Activated B cell treated with CpG ODN at 0.5 μM for 24 hours (primary cell): ENCODE measurements around the gene FUT8. TPM values are rescaled to one million over a fixed set of nuclear protein-coding genes. Genes with fewer than 3 reads are reported as not detected.

Experiments used
- ATAC-seq: fragments of 200-7000 bp; cut with Tn5 transposase; one replicate; pipeline ENCODE4 v1.10.0; 2021; ENCODE audit warnings: low read depth, mild to moderate bottlenecking, moderate library complexity
- CTCF ChIA-PET: fragments of 350-600 bp; sonication (Branson Sonifier 250); formaldehyde crosslinking; loops from one replicate; lab custom pipeline; 2021; ENCODE audit warnings: antibody characterized with exemption; lab: Charles Lee
- POLR2A ChIA-PET: fragments of 350-600 bp; sonication (Branson Sonifier 250); formaldehyde crosslinking; loops from one replicate; lab custom pipeline; 2021; ENCODE audit warnings: antibody characterized with exemption; lab: Charles Lee
- DNase-seq: peaks from one replicate; pipeline ENCODE4 v3.0.0; 2022
- H3K27ac Mint-ChIP-seq: one replicate; pipeline ENCODE4 v1.8.0; 2020; ENCODE audit warnings: mixed read lengths
- H3K27me3 Mint-ChIP-seq: one replicate; pipeline ENCODE4 v1.8.0; 2021; ENCODE audit warnings: mixed read lengths
- H3K36me3 Mint-ChIP-seq: one replicate; pipeline ENCODE4 v1.8.0; 2021; ENCODE audit warnings: low read depth, mixed read lengths
- H3K4me1 Mint-ChIP-seq: one replicate; pipeline ENCODE4 v1.8.0; 2021; ENCODE audit warnings: mixed read lengths
- H3K4me3 Mint-ChIP-seq: one replicate; pipeline ENCODE4 v1.8.0; 2020; ENCODE audit warnings: mild to moderate bottlenecking, mixed read lengths
- H3K9me3 Mint-ChIP-seq: one replicate; pipeline ENCODE4 v1.8.0; 2020; ENCODE audit warnings: mixed read lengths
- intact Hi-C: fragments of 100-400 bp; cut with micrococcal nuclease; formaldehyde crosslinking; loops from one replicate; pipeline ENCODE4 v1.15.1; 2024
- total RNA-seq: library from RNA; stranded (reverse); gene quantifications from 2 replicates; pipeline ENCODE4 v1.2.3, GENCODE V29; 2022
- TF ChIP-seq, protein P1 (sequence below): fragments of 200-600 bp; IDR thresholded peaks from one replicate; pipeline ENCODE4 v1.8.0; 2022; ENCODE audit warnings: antibody characterized with exemption, mild to moderate bottlenecking

Gene FUT8
- total RNA-seq, 1 donor from 2014 or later: 123 TPM

DNA sequence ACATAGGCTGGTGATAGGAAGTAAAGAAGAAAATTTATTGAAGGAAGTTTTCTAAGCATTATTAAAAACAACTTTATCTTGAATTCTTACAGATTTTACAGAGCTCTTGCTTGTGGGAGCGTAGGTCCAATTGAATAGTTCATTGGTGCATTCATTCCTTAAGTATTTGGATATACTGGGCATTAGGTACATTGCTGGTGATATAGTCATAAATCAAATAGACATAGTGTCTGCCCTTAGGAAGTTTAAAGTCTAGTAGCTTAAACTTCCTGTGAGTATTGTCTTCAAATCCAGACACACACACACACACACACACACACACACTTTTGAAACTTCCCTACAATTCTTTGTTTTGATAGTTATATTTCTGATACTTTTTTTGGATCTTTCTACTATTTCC, 226.7 kb downstream of the FUT8 start:
- intact Hi-C loops: no loop called here
- no peak for DNase-seq
- no peaks in the 10 kb centered on the region for H3K27me3 Mint-ChIP-seq
- H3K36me3 Mint-ChIP-seq: peaks cover 50% of the 10 kb centered on the region
- H3K27ac Mint-ChIP-seq: no peak overlapping the region
- no peak for ATAC-seq
- POLR2A ChIA-PET: no interaction called here
- no peak overlapping the region for H3K4me3 Mint-ChIP-seq
- CTCF ChIA-PET: no interaction called here
- peaks cover 36% of the 10 kb centered on the region for H3K4me1 Mint-ChIP-seq
- no peaks in the 10 kb centered on the region for H3K9me3 Mint-ChIP-seq
- TF ChIP-seq, protein P1, sequence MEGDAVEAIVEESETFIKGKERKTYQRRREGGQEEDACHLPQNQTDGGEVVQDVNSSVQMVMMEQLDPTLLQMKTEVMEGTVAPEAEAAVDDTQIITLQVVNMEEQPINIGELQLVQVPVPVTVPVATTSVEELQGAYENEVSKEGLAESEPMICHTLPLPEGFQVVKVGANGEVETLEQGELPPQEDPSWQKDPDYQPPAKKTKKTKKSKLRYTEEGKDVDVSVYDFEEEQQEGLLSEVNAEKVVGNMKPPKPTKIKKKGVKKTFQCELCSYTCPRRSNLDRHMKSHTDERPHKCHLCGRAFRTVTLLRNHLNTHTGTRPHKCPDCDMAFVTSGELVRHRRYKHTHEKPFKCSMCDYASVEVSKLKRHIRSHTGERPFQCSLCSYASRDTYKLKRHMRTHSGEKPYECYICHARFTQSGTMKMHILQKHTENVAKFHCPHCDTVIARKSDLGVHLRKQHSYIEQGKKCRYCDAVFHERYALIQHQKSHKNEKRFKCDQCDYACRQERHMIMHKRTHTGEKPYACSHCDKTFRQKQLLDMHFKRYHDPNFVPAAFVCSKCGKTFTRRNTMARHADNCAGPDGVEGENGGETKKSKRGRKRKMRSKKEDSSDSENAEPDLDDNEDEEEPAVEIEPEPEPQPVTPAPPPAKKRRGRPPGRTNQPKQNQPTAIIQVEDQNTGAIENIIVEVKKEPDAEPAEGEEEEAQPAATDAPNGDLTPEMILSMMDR: no peak

GRCh38 chr14:65650826-65651225, 238.3 kb downstream of the FUT8 start:
- TF ChIP-seq, protein P1: no peak
- Mint-ChIP-seq H3K36me3 (peaks cover 38% of the 10 kb centered on the region), H3K4me3 (no peak overlapping the region), H3K9me3 (peaks cover 2% of the 10 kb centered on the region), H3K27me3 (no peaks in the 10 kb centered on the region), H3K27ac (no peak overlapping the region), H3K4me1 (no peaks in the 10 kb centered on the region)
- ChIA-PET POLR2A (no interaction called here), CTCF (no interaction called here)
- no peak for DNase-seq
- no peak for ATAC-seq
- intact Hi-C loops: no loop called here

- no peak for ATAC-seq
- no peak for DNase-seq
- ChIA-PET POLR2A (no interaction called here), CTCF (no interaction called here)
- no peak overlapping the region for H3K4me3 Mint-ChIP-seq
- TF ChIP-seq, protein P1: no peak
- peaks cover 37% of the 10 kb centered on the region for H3K36me3 Mint-ChIP-seq
- H3K9me3 Mint-ChIP-seq: peaks cover 9% of the 10 kb centered on the region
- intact Hi-C loops: no loop called here
- H3K4me1 Mint-ChIP-seq: no peaks in the 10 kb centered on the region
- no peak overlapping the region for H3K27ac Mint-ChIP-seq
- H3K27me3 Mint-ChIP-seq: no peaks in the 10 kb centered on the region
Observed at GRCh38 chr14:65656554-65656953, 244.0 kb downstream of the FUT8 start.

- ChIA-PET POLR2A (no interaction called here), CTCF (no interaction called here)
- Mint-ChIP-seq H3K27ac (no peak overlapping the region), H3K27me3 (no peaks in the 10 kb centered on the region), H3K9me3 (peaks cover 9% of the 10 kb centered on the region), H3K4me1 (peaks cover 7% of the 10 kb centered on the region), H3K4me3 (no peak overlapping the region), H3K36me3 (peaks cover 28% of the 10 kb centered on the region)
- intact Hi-C loops: no loop called here
- ATAC-seq (no peak), DNase-seq (no peak)
- TF ChIP-seq, protein P1: no peak
Observed at GRCh38 chr14:65658202-65658601, 245.7 kb downstream of the FUT8 start.

DNA sequence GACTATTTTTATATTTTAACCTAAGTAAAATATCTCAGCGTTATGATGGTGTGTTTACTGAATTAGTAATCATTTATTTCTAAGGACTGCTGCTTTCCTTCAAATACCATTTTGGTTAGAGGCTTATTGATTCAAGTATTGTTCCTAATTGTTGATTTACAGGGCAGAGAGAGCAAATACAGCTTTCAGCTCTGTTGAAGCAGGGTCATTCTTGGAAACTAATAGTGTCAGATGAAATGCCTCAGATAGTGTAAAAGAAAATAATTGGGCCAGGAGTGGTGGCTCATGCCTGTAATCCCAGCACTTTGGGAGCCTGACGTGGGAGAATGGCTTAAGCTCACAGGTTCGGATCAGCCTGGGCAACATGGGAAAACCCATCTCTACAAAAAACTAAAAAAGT, 249.3 kb downstream of the FUT8 start:
- ATAC-seq (no peak), DNase-seq (no peak)
- intact Hi-C loops: no loop called here
- Mint-ChIP-seq H3K36me3 (peaks cover 7% of the 10 kb centered on the region), H3K27me3 (no peaks in the 10 kb centered on the region), H3K9me3 (peaks cover 3% of the 10 kb centered on the region), H3K4me1 (peaks cover 7% of the 10 kb centered on the region), H3K4me3 (no peak overlapping the region), H3K27ac (peak overlapping the region; percentile 30)
- CTCF ChIA-PET: no interaction called here
- TF ChIP-seq, protein P1: no peak
- POLR2A ChIA-PET: interaction anchor here (0.6 kb wide), 1 partner anchor 41 kb away, joined by 3 read pairs; no protein-coding TSS in a partner anchor
